ENCODE results near the gene VEZT. TPM values are rescaled to one million over a fixed set of nuclear protein-coding genes. Genes with fewer than 3 reads are reported as not detected.

VEZT gene
- total and polyA plus RNA-seq, 10 of the 15 experiments (the other 5 are each of a cell fraction or from before 2014, with no cell fraction given) = 32.8 to 134 (median 66.2) TPM

DNA sequence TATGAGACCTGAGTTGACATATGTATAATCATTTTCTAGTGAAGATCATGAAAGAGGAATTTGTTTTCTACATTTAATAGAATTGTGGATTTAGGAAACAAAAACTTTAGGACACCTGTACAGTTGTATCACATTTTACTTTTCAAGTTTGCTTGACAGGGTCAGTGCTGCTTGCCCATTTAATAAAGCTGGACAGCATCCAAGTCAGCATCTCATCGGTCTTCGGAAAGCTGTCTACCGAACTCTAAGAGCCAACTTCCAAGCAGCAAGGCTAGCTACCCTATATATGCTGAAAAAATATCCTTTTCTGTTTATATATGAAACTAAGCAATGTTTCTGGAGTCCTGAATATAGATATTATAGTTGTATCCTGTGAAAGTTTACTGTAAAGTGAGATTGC lies 52.3 kb downstream of the VEZT start (continued):
- TF ChIP-seq SIN3A (IDR thresholded peaks at IDR 0.05; ENCODE audit: low read depth, low read length) (no peak), EGR1 (IDR thresholded peaks at IDR 0.05; ENCODE audit: borderline replicate concordance in 1 of 2, low read depth in 2 of 2, low read length in 2 of 2) (no peak), TCF12 (IDR thresholded peaks at IDR 0.05; ENCODE audit: low read depth, low read length) (no peak), SIX5 (IDR thresholded peaks at IDR 0.05; ENCODE audit: low read depth, low read length, severe bottlenecking) (no peak)
- TF ChIP-seq, protein P1, sequence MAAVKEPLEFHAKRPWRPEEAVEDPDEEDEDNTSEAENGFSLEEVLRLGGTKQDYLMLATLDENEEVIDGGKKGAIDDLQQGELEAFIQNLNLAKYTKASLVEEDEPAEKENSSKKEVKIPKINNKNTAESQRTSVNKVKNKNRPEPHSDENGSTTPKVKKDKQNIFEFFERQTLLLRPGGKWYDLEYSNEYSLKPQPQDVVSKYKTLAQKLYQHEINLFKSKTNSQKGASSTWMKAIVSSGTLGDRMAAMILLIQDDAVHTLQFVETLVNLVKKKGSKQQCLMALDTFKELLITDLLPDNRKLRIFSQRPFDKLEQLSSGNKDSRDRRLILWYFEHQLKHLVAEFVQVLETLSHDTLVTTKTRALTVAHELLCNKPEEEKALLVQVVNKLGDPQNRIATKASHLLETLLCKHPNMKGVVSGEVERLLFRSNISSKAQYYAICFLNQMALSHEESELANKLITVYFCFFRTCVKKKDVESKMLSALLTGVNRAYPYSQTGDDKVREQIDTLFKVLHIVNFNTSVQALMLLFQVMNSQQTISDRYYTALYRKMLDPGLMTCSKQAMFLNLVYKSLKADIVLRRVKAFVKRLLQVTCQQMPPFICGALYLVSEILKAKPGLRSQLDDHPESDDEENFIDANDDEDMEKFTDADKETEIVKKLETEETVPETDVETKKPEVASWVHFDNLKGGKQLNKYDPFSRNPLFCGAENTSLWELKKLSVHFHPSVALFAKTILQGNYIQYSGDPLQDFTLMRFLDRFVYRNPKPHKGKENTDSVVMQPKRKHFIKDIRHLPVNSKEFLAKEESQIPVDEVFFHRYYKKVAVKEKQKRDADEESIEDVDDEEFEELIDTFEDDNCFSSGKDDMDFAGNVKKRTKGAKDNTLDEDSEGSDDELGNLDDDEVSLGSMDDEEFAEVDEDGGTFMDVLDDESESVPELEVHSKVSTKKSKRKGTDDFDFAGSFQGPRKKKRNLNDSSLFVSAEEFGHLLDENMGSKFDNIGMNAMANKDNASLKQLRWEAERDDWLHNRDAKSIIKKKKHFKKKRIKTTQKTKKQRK (IDR thresholded peaks at IDR 0.05; ENCODE audit: low read depth, low read length) = no peak

- FAIRE-seq = no peak
- no peak for DNase-seq (ENCODE audit: low read depth, low spot score)
Measured at GRCh38 chr12:95271465-95271864, 53.9 kb downstream of the VEZT start.

More at GRCh38 chr12:95271465-95271864, 53.9 kb downstream of the VEZT start:
- SMC1A ChIA-PET (ENCODE audit: uncharacterized antibody, unreplicated experiment) = interaction anchor here (0.6 kb wide), 1 partner anchor 62 kb away, joined by 3 read pairs; no protein-coding TSS in a partner anchor
- H3K4me1 ChIP-seq (ENCODE audit: control insufficient read depth, insufficient read depth, low read length) = no peaks in the 10 kb centered on the region
- H3K27ac ChIP-seq (ENCODE audit: control insufficient read depth, insufficient read depth) = no peak overlapping the region
- H3K79me2 ChIP-seq (ENCODE audit: control insufficient read depth, insufficient read depth, low read length) = no peaks in the 10 kb centered on the region
- RAD21 ChIA-PET (ENCODE audit: unreplicated experiment) = no interaction called here
- no peak overlapping the region for H3K9ac ChIP-seq (ENCODE audit: control insufficient read depth, insufficient read depth, low read length)
- H3K4me3 ChIP-seq = no peak overlapping the region
- no peak overlapping the region for H3K4me2 ChIP-seq (ENCODE audit: control insufficient read depth, insufficient read depth)
- CTCF ChIA-PET = interaction anchor here (0.9 to 1.4 kb wide), 2 partner anchors 48 to 154 kb away, joined by 3 read pairs; no protein-coding TSS in a partner anchor
- H3K9me3 ChIP-seq (replicated peaks; ENCODE audit: control insufficient read depth, insufficient read depth, low read length) = no peaks in the 10 kb centered on the region
- ATAC-seq = no peak
- 97% methylated on average over 2 of the region's 2 CpGs for WGBS (ENCODE audit: insufficient coverage, insufficient replicate concordance, low lambda C conversion rate, missing lambda C conversion rate)
- no peaks in the 10 kb centered on the region for H4K20me1 ChIP-seq (ENCODE audit: control insufficient read depth, insufficient read depth)
- no peaks in the 10 kb centered on the region for H3K27me3 ChIP-seq (replicated peaks in 1 of 2; ENCODE audit: control insufficient read depth in 2 of 2, insufficient read depth in 2 of 2, low read length in 1 of 2)
- intact Hi-C loops (cut with micrococcal nuclease; ENCODE audit: unreplicated experiment) (no loop called here), in situ Hi-C loops (cut with MboI) (no loop called here)
- POLR2A ChIA-PET = interaction anchor here (1.0 to 1.5 kb wide), 2 partner anchors 12 to 20 kb away, joined by 3 read pairs; no protein-coding TSS in a partner anchor
- peaks cover 0 to 17% of the 10 kb centered on the region in 2 experiments; a peak in 3 of 4 replicates for H3K36me3 ChIP-seq (ENCODE audit: control insufficient read depth in 2 of 2, insufficient read depth in 2 of 2, low read length in 1 of 2)
- no peak overlapping the region for H2AFZ ChIP-seq (ENCODE audit: control insufficient read depth, low read depth, low read length)
- no TSS peak for BruUV-seq (replicated peaks)
- TF ChIP-seq PAX5 (IDR thresholded peaks at IDR 0.05; ENCODE audit: borderline replicate concordance, low read depth, low read length) (no peak), JUNB (IDR thresholded peaks at IDR 0.05) (no peak), POLR2AphosphoS2 (IDR thresholded peaks at IDR 0.05; ENCODE audit: low read depth, low read length) (no peak), ZNF384 (IDR thresholded peaks at IDR 0.05; ENCODE audit: borderline replicate concordance, low read depth, low read length) (no peak), RELA (IDR thresholded peaks at IDR 0.05; ENCODE audit: borderline replicate concordance, partially characterized antibody) (no peak), HDAC2 (IDR thresholded peaks at IDR 0.05) (no peak), SKIL (IDR thresholded peaks at IDR 0.05; ENCODE audit: low read depth, poor library complexity, severe bottlenecking) (no peak), BMI1 (IDR thresholded peaks at IDR 0.05; ENCODE audit: borderline replicate concordance) (no peak), E2F4 (IDR thresholded peaks at IDR 0.05; ENCODE audit: low read depth, low read length) (no peak)
